ENCODE results near the gene KCNH3.
"Not testable (repeated sequence)": the region's sequence is repeated elsewhere in the genome, so short reads cannot be mapped to it uniquely, and the experiment has no call there.

KCNH3 gene

DNA sequence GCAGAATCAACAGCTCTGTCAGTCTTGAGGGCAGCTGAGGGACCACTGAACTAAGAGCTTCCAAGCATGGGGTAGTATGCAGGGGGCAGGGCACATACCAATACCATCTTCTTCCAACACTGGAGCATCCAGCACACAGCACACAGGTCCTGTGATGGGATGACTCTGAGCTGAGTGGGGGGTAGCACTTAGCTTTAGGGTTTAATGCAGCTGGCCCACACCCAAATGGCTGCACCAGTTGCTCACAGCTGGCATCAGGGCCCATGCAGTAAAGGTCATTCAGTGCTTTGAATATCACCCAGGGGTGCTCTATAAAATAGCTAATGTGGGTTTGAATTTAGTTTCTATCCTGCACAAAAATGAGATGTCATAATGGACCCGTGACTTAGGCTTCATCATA lies 64.9 kb downstream of the KCNH3 start:
- H3K27ac ChIP-seq = no peak overlapping the region
- TF ChIP-seq, protein P1, sequence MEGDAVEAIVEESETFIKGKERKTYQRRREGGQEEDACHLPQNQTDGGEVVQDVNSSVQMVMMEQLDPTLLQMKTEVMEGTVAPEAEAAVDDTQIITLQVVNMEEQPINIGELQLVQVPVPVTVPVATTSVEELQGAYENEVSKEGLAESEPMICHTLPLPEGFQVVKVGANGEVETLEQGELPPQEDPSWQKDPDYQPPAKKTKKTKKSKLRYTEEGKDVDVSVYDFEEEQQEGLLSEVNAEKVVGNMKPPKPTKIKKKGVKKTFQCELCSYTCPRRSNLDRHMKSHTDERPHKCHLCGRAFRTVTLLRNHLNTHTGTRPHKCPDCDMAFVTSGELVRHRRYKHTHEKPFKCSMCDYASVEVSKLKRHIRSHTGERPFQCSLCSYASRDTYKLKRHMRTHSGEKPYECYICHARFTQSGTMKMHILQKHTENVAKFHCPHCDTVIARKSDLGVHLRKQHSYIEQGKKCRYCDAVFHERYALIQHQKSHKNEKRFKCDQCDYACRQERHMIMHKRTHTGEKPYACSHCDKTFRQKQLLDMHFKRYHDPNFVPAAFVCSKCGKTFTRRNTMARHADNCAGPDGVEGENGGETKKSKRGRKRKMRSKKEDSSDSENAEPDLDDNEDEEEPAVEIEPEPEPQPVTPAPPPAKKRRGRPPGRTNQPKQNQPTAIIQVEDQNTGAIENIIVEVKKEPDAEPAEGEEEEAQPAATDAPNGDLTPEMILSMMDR (conservative IDR thresholded peaks at IDR 0.05) = no peak

- no peak overlapping the region for H3K27ac ChIP-seq
- TF ChIP-seq, protein P1 (conservative IDR thresholded peaks at IDR 0.05) = no peak
These were observed 66.0 kb downstream of the KCNH3 start for GRCh38 chr12:49604856-49605255.

GRCh38 chr12:49605539-49605938 lies 66.7 kb downstream of the KCNH3 start, which contains the start of gene FAM186B:
FAM186B (minus strand) TSS chr12:49605639; CDS start chr12:49605477, 162 bp downstream.
- not testable (repeated sequence) for H3K27ac ChIP-seq
